Endometrial microvascular endothelial cells (primary cell): ENCODE data around the gene SYT13. TPM values are rescaled to one million over a fixed set of nuclear protein-coding genes. Genes with fewer than 3 reads are reported as not detected.
"Not testable (repeated sequence)": the region's sequence is repeated elsewhere in the genome, so short reads cannot be mapped to it uniquely, and the experiment has no call there.

ENCODE experiments used
- in situ Hi-C: cut with HindIII; loops from 2 replicates; pipeline ENCODE4 v1.10.0; 2017; ENCODE audit warnings: low sequenced_read_pairs, low pct_unique_long_range_greater_than_20kb; ENCODE audit errors: inconsistent ontology term
- total RNA-seq: library from RNA; depleted of rRNA; stranded (reverse); fragments of >200 nt; gene quantifications from one replicate; pipeline ENCODE4 v1.2.3, GENCODE V29; 2015; ENCODE audit errors: inconsistent ontology term

The SYT13 gene
- total RNA-seq, 1 donor from 2014 or later, result not detected

DNA sequence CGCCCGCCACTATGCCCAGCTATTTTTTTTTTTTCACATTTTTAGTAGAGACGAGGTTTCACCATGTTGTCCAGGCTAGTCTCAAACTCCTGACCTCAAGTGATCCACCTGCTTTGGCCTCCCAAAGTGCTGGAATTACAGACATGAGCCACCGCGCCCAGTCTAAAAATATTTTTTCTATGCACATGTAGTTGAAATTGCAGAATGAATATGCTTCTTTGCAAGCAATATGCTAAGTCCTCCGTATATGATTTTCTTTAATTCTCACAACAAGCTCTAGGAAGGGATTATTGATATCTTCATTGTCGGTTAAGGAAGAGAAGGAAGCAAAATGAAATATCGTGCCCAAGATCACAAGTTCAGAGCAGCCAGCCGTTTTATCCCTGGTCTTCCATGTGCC lies 30.1 kb upstream of the SYT13 start:
- in situ Hi-C loops, result no loop called here

DNA sequence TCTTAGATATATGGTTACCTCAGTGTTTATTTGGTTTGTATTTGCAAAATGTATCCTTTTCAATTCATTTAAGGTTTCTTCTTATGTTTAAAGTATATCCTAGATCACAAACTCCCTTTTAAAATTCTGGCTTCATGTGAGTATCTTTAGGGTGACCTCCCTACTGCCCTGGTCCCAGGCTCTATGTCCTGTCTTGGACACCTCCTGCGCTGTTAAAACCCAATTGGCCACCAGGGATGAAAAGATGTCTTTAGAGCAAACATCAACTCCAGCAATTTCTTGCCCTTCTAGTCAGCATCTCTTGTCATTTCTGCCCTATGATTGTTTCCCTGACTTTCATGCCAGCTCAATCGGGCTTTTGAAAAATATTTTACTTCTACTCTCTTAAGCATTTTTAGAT lies 28.8 kb upstream of the SYT13 start:
- in situ Hi-C loops, result no loop called here

DNA sequence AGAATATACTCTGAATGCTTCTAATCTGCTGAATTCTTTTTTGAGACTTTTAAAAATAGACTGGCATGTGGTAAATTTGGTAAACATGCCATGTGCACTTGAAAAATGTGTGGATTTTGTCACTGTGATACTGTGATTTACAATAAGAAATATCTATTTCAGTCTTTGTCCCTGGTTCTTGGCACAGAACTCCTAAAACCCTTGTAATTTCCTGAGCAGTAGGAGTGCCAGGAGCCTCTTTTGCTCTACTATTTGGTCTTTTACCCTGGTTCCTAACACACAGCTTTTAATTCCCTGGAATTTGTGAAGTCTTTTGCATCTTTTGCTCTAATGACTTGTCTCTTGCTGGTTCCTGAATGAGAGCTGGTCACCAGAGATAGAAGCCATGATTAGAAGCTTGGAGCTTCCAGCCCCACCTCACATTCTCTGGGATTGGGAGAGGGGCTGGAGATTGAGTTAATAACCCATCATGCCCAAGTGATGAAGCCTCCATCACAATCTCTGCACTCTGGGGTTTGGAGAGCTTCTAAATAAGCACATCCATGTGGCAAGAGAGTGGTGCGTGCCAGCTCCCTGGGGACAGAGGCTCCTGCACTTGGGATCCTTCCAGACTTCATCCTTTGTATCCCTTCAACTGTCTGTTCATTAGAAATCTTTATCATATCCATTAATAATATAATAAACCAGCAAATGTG lies 27.2 kb upstream of the SYT13 start:
- in situ Hi-C loops, result no loop called here

DNA sequence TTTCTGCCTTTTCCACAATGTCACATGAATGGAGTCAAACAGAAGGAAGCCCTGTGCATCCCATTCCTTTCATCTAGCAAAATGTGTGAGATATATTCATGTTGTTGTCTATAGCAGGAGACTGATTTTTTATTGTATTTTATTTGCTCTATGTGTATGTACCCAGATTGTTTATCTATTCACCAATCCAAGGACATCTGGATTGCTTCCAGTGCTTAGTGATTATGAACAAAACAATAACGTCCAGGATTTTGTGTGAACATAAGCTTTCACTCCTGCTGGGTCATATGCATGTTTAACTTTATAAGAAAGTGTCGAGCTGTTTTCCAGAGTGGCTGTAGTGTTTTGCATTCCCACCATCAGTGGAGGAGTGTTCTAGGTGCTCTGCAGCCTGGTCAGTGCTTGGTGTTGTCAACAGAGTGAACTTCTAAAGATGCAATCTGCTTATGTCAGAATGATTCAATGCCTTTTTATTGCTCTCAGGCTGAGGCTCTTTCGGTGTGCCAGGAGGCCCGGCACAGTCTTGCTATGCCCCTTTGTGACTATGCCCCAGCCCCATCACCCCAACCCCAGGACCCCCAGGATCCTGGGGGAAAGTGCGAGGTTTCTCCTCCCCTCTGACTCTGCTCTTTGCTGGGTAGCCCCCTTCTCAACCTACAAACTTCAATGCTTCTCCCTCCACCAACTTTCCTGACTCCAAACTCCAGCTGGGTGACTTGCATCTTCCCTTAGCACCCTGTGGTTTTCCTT lies 19.9 kb upstream of the SYT13 start:
- in situ Hi-C loops, result no loop called here

DNA sequence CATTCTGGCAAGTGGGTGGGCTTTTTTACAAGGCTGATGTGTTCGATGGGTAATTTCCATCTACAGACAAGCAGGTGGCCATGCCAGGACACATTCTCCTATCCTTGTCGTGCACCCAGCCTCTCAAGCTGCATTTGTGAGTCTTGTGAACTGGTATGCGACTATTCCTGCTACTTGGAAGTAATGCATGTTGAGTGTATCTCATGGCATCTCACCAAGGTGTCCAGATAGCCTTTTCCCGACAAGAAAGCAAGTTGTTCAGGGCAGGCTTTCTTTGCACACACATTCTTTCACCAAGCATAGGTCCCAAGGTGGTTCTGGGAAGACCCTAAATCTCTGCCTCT lies 18.8 kb upstream of the SYT13 start:
- in situ Hi-C loops, result no loop called here

DNA sequence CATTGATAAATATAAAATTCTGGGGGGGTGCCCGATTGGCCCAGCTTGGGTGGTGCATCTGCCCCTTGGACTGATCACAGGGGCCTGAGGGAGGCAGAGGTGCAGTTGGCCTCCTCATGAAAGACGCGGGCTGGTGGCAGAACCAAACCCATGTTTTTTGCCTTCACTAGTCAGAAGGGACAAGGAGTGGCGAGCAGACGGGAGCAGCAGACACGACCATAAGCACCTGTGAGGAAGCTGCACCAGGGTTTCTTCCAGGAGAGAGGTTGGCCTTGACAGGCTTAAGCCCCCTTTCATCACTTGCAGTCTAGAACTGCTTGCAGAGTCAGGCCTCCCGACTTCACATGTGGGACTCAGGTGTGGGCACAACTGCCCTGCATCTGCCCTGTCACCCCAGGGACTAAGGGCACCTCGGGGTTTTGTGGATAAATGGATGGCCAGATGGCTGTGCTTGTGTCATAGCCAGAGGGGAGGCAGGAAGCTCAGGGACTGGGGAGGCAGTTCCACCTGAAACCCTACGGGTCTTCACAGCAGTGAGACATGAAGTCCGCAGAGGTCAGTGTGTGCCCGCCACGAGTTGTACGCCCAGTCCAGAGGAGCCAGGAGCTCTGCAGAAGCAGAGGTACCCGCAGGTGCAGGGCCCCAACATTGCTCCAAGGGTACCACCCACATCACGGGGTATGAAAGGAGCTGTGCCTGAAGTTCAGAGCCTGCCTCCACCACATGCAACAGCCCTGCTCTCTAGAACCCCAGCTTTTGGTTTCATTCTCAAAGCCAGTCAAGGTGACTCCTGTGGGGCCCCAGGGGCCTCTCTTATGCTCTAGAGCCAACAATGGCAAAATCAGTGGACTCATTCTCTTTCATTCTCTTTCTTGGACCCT lies 18.2 kb upstream of the SYT13 start:
- in situ Hi-C loops, result no loop called here

DNA sequence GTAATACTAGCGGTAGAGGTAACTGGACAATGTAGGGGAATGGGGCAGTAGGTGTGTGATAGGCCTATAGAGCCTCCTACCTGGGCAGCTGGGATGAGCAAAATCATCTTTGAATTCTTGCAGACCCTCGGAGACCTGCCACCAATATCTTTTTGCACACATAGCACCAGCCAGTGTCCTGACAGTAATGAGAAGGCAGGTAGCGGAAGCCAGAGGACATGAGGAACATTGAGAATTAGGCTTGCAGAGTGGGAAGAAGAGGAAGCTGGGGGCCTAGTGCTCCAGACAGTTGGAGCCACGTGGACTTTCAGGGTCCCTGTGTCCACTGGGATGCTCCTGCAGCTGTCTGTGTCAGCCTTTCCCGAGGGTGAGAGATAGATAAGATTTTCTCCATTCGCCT lies 17.2 kb upstream of the SYT13 start:
- in situ Hi-C loops, result no loop called here

DNA sequence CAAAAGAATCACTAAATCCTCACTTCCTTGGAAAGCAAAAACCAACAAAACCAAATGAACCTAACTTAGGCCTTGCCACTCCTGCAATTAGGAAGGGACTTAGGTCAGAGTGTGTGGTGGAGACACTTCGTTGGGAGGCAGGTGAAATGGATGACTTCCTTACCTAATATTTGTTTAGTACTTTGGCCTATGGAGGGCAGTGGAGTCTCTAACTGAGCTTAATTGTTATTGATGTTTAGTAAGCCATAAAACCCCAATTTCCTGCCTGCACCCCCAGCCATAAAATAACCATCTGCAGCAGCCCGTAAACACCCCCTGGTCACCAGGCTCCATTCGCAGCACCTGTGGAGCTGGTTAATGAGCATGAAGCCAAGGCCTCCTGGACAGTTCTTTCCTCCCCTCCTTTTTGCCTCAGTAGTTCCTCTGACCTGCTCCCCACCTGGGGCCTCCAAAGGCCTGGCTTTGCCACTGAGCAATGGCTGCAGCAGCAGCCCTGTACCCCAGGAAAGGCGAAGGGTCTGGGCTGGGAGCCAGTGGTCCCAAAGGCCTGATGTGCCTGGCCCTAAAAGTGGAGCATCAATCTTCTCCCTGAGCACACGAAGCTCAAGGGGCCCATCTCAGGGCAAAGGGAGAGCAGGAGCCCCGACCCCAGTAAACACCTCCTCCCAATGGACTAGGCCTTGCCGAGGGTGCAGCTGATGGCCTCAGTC lies 15.6 kb upstream of the SYT13 start:
- in situ Hi-C loops, result no loop called here

DNA sequence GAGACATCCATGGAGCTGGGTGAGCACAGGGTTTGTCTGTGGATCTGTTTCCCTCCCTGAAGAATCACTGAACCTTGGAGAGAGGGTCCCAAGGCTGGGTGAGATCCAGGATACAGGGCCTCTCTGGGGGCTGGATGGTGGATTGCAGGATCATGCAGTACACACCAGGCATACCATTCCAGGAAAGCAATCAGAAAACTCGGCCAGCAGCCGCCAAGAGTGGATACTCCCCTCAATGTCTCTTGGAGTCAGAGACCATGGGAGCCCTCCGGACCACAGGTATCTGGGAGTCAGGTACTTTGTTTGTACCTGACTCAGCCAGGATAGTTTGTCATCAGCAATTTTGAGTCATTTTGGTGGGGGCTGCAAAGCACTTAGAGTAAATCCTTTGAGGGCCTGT lies 14.6 kb upstream of the SYT13 start:
- in situ Hi-C loops, result no loop called here

DNA sequence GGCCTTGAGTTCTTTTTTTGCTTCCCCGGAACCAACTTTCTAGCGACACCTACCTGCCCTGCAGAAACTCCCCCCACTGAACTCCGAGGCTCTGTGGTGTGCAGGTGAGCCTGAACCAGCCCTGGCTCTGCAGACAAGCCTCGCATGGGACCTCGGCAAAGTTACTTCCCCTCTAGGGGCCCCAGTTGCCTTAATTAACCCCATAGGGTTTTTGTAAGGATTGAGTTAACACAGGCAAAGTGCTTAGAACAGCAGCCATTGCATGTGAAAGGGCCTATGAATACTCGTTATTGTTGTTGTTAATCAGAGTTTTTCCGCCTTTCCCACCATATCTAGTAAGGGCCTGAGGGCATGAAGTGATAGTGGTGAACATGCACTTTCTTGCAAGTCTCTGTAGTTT lies 12.6 kb upstream of the SYT13 start:
- in situ Hi-C loops, result no loop called here

DNA sequence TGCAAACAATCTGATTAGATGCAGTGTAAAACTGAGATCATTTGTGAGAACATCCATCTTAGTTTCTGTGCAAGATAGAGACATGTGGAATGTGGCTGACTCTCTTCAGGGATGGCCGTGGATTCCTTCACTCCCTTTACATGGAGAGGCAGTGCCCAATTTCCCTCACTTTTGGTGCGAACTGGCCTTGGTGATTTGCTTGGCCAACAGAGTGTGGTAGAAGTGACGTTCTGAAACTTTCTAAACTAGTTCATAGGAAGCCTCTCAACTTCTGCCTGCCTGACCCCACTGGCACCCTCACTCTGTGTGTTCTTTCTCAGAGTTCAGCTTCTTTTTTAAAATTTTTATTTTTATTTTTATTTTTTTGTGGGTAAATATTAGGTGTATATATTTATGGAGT lies 9.9 kb upstream of the SYT13 start:
- in situ Hi-C loops, result no loop called here

DNA sequence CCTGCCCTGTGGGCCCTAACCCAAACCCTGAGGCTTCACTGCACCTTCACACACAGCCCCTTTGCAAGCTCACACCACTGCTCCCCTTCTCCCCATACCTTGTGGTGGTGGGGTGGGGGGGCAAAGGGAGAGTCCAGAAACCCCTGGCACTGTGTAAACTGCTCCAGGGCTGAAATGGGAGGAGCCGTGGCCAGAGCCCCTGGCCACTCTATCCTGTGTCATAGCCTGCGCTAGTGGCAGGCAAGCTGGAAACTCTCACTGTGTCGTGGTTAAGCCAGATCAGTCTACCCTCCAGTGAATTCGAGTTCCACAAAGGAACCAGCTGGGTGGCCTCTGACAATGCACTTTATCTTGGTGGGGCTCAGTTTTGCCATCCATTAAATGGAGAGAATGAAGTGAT lies 8.4 kb upstream of the SYT13 start:
- in situ Hi-C loops, result no loop called here

DNA sequence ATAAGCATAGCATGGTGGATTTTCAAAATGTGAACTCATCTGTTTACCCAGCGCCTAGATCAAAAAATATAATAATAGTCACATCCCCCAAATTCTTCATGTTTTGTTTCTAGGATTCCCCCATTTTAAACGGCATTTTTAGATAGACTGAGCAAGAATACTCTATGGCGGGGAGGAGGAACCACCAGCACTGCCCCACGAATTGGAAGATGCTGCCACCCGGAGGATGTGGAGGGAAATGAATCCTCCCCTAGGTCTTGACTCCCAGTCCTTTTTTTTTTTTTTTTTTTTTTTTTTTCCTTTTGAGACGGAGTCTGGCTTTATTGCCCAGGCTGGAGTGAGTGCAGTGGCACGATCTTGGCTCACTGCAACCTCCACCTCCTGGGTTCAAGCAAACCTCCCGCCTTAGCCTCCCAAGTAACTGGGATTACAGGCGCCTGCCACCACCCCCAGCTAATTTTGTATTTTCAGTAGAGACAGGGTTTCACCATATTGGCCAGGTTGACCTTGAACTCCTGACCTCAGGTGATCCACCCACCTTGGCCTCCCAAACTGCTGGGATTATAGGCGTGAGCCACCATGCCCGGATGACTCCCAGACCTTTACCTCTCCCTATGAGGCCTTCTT lies 7.5 kb upstream of the SYT13 start:
- in situ Hi-C loops, result not testable (repeated sequence)

DNA sequence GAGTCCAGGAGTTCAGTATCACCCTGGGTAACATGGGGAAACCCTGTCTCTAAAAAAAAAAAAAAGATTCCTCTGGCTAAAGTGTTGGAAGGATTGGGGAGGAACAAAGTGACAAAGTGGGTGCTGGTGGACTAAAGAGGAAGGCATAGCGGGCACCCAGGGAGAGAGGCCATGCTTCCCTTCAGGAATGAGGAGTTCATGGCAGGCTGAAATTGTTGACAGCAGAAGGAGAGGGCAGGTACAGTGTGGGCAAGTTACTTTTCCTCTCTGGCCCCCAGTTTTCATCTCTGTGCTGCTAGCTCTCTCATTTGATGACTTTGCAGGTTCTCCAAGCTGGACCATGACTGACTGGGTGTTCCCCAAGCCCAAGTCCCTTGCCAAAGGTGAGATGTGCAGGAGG lies 4.4 kb upstream of the SYT13 start:
- in situ Hi-C loops, result no loop called here

DNA sequence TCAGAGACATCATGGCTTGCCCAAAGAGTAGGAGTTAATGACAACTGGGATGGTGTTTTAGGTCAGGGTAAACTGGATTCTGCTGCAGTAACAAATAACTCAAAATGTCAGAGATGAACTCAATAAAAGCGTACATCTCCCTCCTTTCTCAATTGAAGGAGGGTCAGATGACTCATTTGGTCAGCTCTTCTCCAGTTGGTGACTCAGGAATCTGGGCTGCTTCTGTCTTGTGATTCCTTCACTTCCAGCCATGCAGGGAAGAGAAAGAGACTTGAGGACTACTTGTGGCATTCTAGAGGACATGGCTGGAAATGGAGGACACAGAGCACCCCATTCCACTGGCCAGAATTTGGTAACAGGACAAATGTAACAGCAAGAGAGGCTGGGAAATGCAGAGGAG lies 3.2 kb upstream of the SYT13 start:
- in situ Hi-C loops, result no loop called here

DNA sequence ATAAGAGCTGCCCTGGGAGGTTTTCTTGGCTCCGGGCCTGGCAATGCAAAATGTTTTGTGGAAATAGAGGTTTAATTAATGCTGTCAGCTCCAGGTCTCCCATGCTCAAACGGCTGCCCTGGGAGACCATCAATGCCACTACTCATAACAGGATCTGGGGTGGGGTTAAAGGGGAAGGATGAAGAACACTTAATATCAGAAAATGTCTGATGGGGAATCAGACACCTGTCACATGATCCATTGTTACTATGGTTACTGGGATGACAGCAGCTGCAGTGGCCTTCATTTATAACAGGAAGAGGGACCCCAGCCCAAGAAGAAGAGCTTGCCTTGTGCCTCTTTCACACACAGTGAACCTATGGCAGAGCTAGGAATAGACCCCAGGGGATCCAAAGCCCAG lies 2.2 kb upstream of the SYT13 start:
- in situ Hi-C loops, result no loop called here

DNA sequence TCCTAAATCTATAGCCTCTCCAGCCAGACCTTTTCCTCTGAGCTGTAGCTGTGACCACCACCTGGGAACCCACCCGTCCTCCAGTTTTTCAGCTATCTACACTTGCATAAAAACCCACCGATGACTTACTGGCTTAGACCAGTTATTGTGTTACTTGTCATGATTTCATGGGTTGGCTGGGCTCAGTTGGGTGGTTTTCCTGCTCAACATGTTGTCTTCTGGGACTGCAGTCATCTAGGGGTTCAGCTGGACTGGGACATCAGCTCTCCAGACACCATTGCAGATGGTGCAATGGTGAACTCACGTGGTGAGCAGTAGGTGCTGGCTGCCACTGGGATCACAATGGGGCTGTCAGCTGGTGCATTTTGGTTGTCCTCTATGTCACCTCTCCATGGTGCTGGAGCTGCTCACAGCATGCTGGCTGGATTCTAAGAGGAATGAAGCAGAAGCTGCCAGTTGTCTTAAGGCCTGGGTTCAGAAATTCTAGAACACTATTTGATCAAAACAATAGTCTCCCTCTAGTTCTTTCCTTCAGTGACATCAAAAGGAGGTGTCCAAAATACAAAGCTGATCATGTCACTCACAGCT lies 1.3 kb upstream of the SYT13 start:
- in situ Hi-C loops, result no loop called here

DNA sequence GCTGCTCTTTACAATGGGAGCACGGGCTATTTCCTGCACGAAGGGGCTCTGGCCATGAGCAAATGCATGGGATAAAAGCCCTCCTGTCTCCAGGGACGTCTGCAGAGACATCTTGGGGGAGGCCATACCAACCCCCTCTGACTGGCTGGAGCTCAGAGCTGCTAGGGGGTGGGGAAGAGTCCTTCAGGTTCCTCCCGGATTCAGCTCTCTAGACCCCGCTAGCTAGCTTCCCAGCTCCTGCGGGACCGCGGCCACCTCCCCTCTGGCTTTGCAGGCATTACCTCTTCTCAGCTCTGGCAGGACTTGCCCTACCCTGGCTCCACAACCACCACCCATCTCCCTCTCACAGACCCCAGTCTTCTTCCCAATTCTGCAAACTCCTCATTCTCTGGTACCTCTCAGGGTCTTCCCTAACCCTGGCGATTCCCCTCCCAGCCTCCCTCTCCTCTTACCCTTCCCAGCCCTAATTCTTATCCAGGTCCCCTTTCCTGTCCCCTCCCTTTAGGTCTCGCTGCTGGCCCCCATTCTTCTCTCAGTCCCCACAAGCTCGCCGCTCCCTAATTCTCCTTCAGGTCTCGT lies 802 bp downstream of the SYT13 start:
- in situ Hi-C loops, result no loop called here
